IMR-90 (cell line): ENCODE results near the gene ADPRS. TPM values are rescaled to one million over a fixed set of nuclear protein-coding genes. Genes with fewer than 3 reads are reported as not detected.

Experiments used
- ATAC-seq: fragments of 200-7000 bp; cut with Tn5 transposase; 2 replicates; pipeline ENCODE4 v1.9.1; 2020; ENCODE audit warnings: low read depth, mild to moderate bottlenecking, moderate library complexity
- BruUV-seq: library from RNA; stranded (reverse); fragments of 400-500 nt; replicated peaks from 2 replicates; lab custom pipeline; 2021; lab: Mats Ljungman, UMichigan
- CTCF ChIA-PET: fragments of 300-600 bp; formaldehyde crosslinking; extraction: SDS; loops from one replicate; lab custom pipeline; 2021; ENCODE audit warnings: antibody characterized with exemption; lab: Yijun Ruan, JAX
- POLR2A ChIA-PET: fragments of 300-600 bp; sonication (Branson Sonifier 250); formaldehyde crosslinking; loops from one replicate; lab custom pipeline; 2022; ENCODE audit warnings: antibody characterized with exemption; ENCODE audit not compliant: unreplicated experiment; lab: Charles Lee
- DNase-seq: peaks from one replicate; pipeline ENCODE4 v3.0.0; 2013
- H2AFZ ChIP-seq: replicated peaks from 2 replicates; pipeline ENCODE3; 2013; ENCODE audit warnings: low read length, mild to moderate bottlenecking; ENCODE audit not compliant: poor library complexity
- H2AK5ac ChIP-seq: 2 replicates; pipeline ENCODE4 v1.6.1; 2013; ENCODE audit warnings: low read depth, low read length, inconsistent platforms
- H2AK9ac ChIP-seq: replicated peaks from 2 replicates; pipeline ENCODE3; 2013; ENCODE audit warnings: mild to moderate bottlenecking, low read depth, low read length, moderate library complexity; ENCODE audit not compliant: poor library complexity
- H2BK120ac ChIP-seq: 2 replicates; pipeline ENCODE4 v1.6.1; 2013; ENCODE audit warnings: low read depth, low read length, inconsistent platforms
- H2BK15ac ChIP-seq: 3 replicates; pipeline ENCODE4 v1.6.1; 2013; ENCODE audit warnings: low read depth, low read length, inconsistent platforms
- H2BK20ac ChIP-seq: 2 replicates; pipeline ENCODE4 v1.6.1; 2013; ENCODE audit warnings: low read depth, mild to moderate bottlenecking, inconsistent platforms, low read length, moderate library complexity
- H2BK5ac ChIP-seq: 2 replicates; pipeline ENCODE4 v1.6.1; 2013; ENCODE audit warnings: mild to moderate bottlenecking, low read depth, low read length, inconsistent platforms; ENCODE audit not compliant: poor library complexity, severe bottlenecking
- H3K14ac ChIP-seq: replicated peaks from 2 replicates; pipeline ENCODE4 v1.6.1; 2013; ENCODE audit warnings: low read depth, low read length, inconsistent platforms
- H3K18ac ChIP-seq: 2 replicates; pipeline ENCODE4 v1.6.1; 2013; ENCODE audit warnings: low read depth, low read length, control low read depth
- H3K23ac ChIP-seq: 2 replicates; pipeline ENCODE4 v1.6.1; 2013; ENCODE audit warnings: low read depth, low read length, inconsistent platforms
- H3K27ac ChIP-seq: 2 replicates; pipeline ENCODE4 v1.5.1; 2013; ENCODE audit warnings: mild to moderate bottlenecking, control low read depth, low read length; ENCODE audit not compliant: insufficient read depth
- H3K27me3 ChIP-seq: 2 replicates; pipeline ENCODE4 v1.6.1; 2013; ENCODE audit warnings: low read length; ENCODE audit not compliant: control insufficient read depth, insufficient read depth
- H3K36me3 ChIP-seq: 2 replicates; pipeline ENCODE4 v1.6.1; 2013; ENCODE audit warnings: low read length, mixed read lengths; ENCODE audit not compliant: control insufficient read depth, insufficient read depth
- H3K4ac ChIP-seq: 2 replicates; pipeline ENCODE4 v1.6.1; 2013; ENCODE audit warnings: low read depth, low read length, inconsistent platforms
- H3K4me1 ChIP-seq: 2 replicates; pipeline ENCODE4 v1.6.1; 2013; ENCODE audit warnings: low read length, mixed read lengths; ENCODE audit not compliant: control insufficient read depth, insufficient read depth
- H3K4me2 ChIP-seq: 2 replicates; pipeline ENCODE4 v1.6.1; 2013; ENCODE audit warnings: low read depth, mild to moderate bottlenecking, control low read depth, low read length, moderate library complexity
- H3K4me3 ChIP-seq: 2 replicates; pipeline ENCODE4 v1.5.1; 2013; ENCODE audit warnings: low read depth, mild to moderate bottlenecking, control low read depth, low read length, moderate library complexity; ENCODE audit not compliant: insufficient read depth
- H3K56ac ChIP-seq: 2 replicates; pipeline ENCODE4 v1.6.1; 2013; ENCODE audit warnings: low read length, inconsistent platforms; ENCODE audit not compliant: insufficient read depth; ENCODE audit errors: extremely low read depth
- H3K79me1 ChIP-seq, 2 experiments: 2 replicates each; pipeline ENCODE4 v1.6.1; 2013; ENCODE audit warnings: low read length in 2 of 2, inconsistent platforms in 1 of 2, low read depth in 1 of 2
- H3K9ac ChIP-seq: 2 replicates; pipeline ENCODE4 v1.6.1; 2013; ENCODE audit warnings: low read depth, low read length, control low read depth
- H3K9me1 ChIP-seq: 2 replicates; pipeline ENCODE4 v1.6.1; 2013; ENCODE audit warnings: low read length, inconsistent platforms; ENCODE audit not compliant: insufficient read depth
- H3K9me3 ChIP-seq: 2 replicates; pipeline ENCODE4 v1.6.1; 2013; ENCODE audit warnings: low read length; ENCODE audit not compliant: control insufficient read depth, insufficient read depth
- H4K20me1 ChIP-seq: 2 replicates; pipeline ENCODE4 v1.6.1; 2013; ENCODE audit warnings: low read length, inconsistent platforms; ENCODE audit not compliant: insufficient read depth
- H4K5ac ChIP-seq: 2 replicates; pipeline ENCODE4 v1.6.1; 2013; ENCODE audit warnings: mild to moderate bottlenecking, low read depth, low read length, control low read depth
- H4K8ac ChIP-seq, 2 experiments: 2 replicates each; pipeline ENCODE4 v1.6.1; 2013; ENCODE audit warnings: low read depth in 2 of 2, low read length in 2 of 2, control low read depth in 1 of 2, inconsistent platforms in 1 of 2
- H4K91ac ChIP-seq: 2 replicates; pipeline ENCODE4 v1.6.1; 2013; ENCODE audit warnings: low read depth, low read length, inconsistent platforms; ENCODE audit not compliant: insufficient read depth
- BHLHE40 ChIP-seq: fragments of 150-350 bp; IDR thresholded peaks from 2 replicates; pipeline ENCODE4 v1.6.1; 2016; ENCODE audit warnings: mild to moderate bottlenecking, low read depth, low read length
- CEBPB ChIP-seq: IDR thresholded peaks from 2 replicates; pipeline ENCODE4 v1.6.1; 2012; ENCODE audit warnings: low read depth, low read length, improper control_type of control experiment
- CHD1 ChIP-seq: IDR thresholded peaks from 2 replicates; pipeline ENCODE4 v1.6.1; 2012; ENCODE audit warnings: low read depth, low read length, improper control_type of control experiment
- ELK1 ChIP-seq: fragments of 150-350 bp; IDR thresholded peaks from 2 replicates; pipeline ENCODE4 v1.6.1; 2016; ENCODE audit warnings: low read depth, mild to moderate bottlenecking, low read length, moderate library complexity, borderline replicate concordance
- FOS ChIP-seq: fragments of 150-350 bp; IDR thresholded peaks from 2 replicates; pipeline ENCODE4 v1.6.1; 2016; ENCODE audit warnings: low read depth, low read length
- MAFK ChIP-seq: IDR thresholded peaks from 2 replicates; pipeline ENCODE4 v1.6.1; 2012; ENCODE audit warnings: low read depth, low read length, improper control_type of control experiment
- MAZ ChIP-seq: IDR thresholded peaks from 2 replicates; pipeline ENCODE4 v1.6.1; 2012; ENCODE audit warnings: low read depth, mild to moderate bottlenecking, low read length, improper control_type of control experiment, moderate library complexity, borderline replicate concordance
- NFE2L2 ChIP-seq: fragments of 150-350 bp; IDR thresholded peaks from 2 replicates; pipeline ENCODE4 v1.6.1; 2016; ENCODE audit warnings: low read depth, mild to moderate bottlenecking, low read length
- POLR2A ChIP-seq: IDR thresholded peaks from 2 replicates; pipeline ENCODE4 v1.6.1; 2012; ENCODE audit warnings: mild to moderate bottlenecking, low read depth, low read length
- RAD21 ChIP-seq: IDR thresholded peaks from 2 replicates; pipeline ENCODE4 v1.6.1; 2012; ENCODE audit warnings: low read length, improper control_type of control experiment
- RCOR1 ChIP-seq: IDR thresholded peaks from 2 replicates; pipeline ENCODE4 v1.6.1; 2012; ENCODE audit warnings: mild to moderate bottlenecking, low read length, improper control_type of control experiment; ENCODE audit not compliant: insufficient replicate concordance
- RFX5 ChIP-seq: IDR thresholded peaks from 2 replicates; pipeline ENCODE4 v1.8.0; 2012; ENCODE audit warnings: low read depth, mild to moderate bottlenecking, low read length, moderate library complexity
- USF2 ChIP-seq: fragments of 150-350 bp; IDR thresholded peaks from 2 replicates; pipeline ENCODE4 v1.6.1; 2017; ENCODE audit warnings: mild to moderate bottlenecking, antibody characterized with exemption, low read length, low read depth
- WGBS, 2 experiments: methylation state at CpG; one replicate each; pipeline versions ENCODE4 v1.1.5 to v1.1.7; 2013; ENCODE audit warnings: missing lambda C conversion rate in 2 of 2; ENCODE audit not compliant: insufficient read length in 1 of 2; ENCODE audit errors: extremely low coverage in 2 of 2; 5-methylcytosine and 5-hydroxymethylcytosine counted together
- dilution Hi-C: fragments of 300-500 bp; cut with HindIII; formaldehyde crosslinking; loops from one replicate; pipeline ENCODE4 v1.14.3; 2018; ENCODE audit warnings: low sequenced_read_pairs; ENCODE audit not compliant: unreplicated experiment
- in situ Hi-C: fragments of 300-500 bp; cut with MboI; formaldehyde crosslinking; loops from 3 replicates; pipeline ENCODE4 v1.14.3; 2019; ENCODE audit warnings: low sequenced_read_pairs, inconsistent platforms, mixed read lengths
- intact Hi-C: fragments of 100-400 bp; cut with micrococcal nuclease; formaldehyde crosslinking; loops from 2 replicates; pipeline ENCODE4 v1.10.0; 2022
- polyA plus RNA-seq, 3 experiments: library from polyadenylated mRNA; depleted of rRNA; stranded (reverse); fragments of >200 nt; gene quantifications; 2 replicates each; pipeline ENCODE4 v1.2.3, GENCODE V29; 2012; ENCODE audit warnings: low replicate concordance in 1 of 3
- total RNA-seq: library from RNA; depleted of rRNA; stranded (reverse); fragments of >200 nt; gene quantifications from 2 replicates; pipeline ENCODE4 v1.2.3, GENCODE V29; 2012
- TF ChIP-seq, protein P1 (sequence below): conservative IDR thresholded peaks from 2 replicates; pipeline ENCODE4 v1.5.1; 2012; ENCODE audit warnings: mild to moderate bottlenecking, low read depth, low read length, improper control_type of control experiment

The ADPRS gene
- total and polyA plus RNA-seq, 2 of the 4 experiments (the other 2 are of a cell fraction) = 31.0 to 37.2 TPM

GRCh38 chr1:36128905-36129206, 40.2 kb downstream of the ADPRS start:
- Histone ChIP-seq H3K18ac (no peak overlapping the region), H3K27ac (no peak overlapping the region), H3K79me1 (no peaks in the 10 kb centered on the region), H4K20me1 (no peaks in the 10 kb centered on the region), H3K4ac (no peak overlapping the region), H2BK15ac (no peak overlapping the region), H3K14ac (no peak overlapping the region), H2AK5ac (no peak overlapping the region), H3K9ac (no peak overlapping the region), H3K4me3 (no peak overlapping the region), H4K5ac (no peak overlapping the region), H2AK9ac (no peak overlapping the region), H3K4me2 (no peak overlapping the region), H4K91ac (no peak overlapping the region), H2BK120ac (no peak overlapping the region), H3K9me3 (no peaks in the 10 kb centered on the region), H3K9me1 (peaks cover 6% of the 10 kb centered on the region; the same call in 1 of the 2 replicates), H2BK20ac (no peak overlapping the region), H2BK5ac (no peak overlapping the region), H4K8ac (no peak overlapping the region), H3K23ac (no peak overlapping the region), H3K56ac (no peak overlapping the region), H2AFZ (no peak overlapping the region), H3K36me3 (no peaks in the 10 kb centered on the region), H3K27me3 (peaks cover 22% of the 10 kb centered on the region), H3K4me1 (peaks cover 5% of the 10 kb centered on the region)
- CTCF ChIA-PET = interaction anchor here (0.7 kb wide), 1 partner anchor 10 kb away, joined by 3 read pairs; no protein-coding TSS in a partner anchor
- ATAC-seq = no peak
- BruUV-seq = no TSS peak
- no peak for DNase-seq
- in situ Hi-C loops = no loop called here
- intact Hi-C loops = no loop called here
- WGBS, 2 experiments = no CpG with 5 or more reads among the region's 3 CpGs
- TF ChIP-seq ELK1 = no peak
- no peak for TF ChIP-seq MAZ
- no peak for TF ChIP-seq NFE2L2
- no peak for TF ChIP-seq BHLHE40
- no peak for TF ChIP-seq MAFK
- no peak for TF ChIP-seq USF2
- TF ChIP-seq, protein P1, sequence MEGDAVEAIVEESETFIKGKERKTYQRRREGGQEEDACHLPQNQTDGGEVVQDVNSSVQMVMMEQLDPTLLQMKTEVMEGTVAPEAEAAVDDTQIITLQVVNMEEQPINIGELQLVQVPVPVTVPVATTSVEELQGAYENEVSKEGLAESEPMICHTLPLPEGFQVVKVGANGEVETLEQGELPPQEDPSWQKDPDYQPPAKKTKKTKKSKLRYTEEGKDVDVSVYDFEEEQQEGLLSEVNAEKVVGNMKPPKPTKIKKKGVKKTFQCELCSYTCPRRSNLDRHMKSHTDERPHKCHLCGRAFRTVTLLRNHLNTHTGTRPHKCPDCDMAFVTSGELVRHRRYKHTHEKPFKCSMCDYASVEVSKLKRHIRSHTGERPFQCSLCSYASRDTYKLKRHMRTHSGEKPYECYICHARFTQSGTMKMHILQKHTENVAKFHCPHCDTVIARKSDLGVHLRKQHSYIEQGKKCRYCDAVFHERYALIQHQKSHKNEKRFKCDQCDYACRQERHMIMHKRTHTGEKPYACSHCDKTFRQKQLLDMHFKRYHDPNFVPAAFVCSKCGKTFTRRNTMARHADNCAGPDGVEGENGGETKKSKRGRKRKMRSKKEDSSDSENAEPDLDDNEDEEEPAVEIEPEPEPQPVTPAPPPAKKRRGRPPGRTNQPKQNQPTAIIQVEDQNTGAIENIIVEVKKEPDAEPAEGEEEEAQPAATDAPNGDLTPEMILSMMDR = no peak
- no peak for TF ChIP-seq RFX5
- TF ChIP-seq CEBPB = no peak; the same call in 1 of the 2 replicates
- TF ChIP-seq FOS = no peak
- TF ChIP-seq CHD1 = no peak
- TF ChIP-seq RAD21 = no peak
- TF ChIP-seq RCOR1 = no peak
- no peak for TF ChIP-seq POLR2A
- dilution Hi-C loops = no loop called here
- POLR2A ChIA-PET = no interaction called here
